HG02798 (cell line): ENCODE data around the gene RBM45.

ENCODE experiments used
- ATAC-seq: cut with Tn5 transposase; IDR thresholded peaks from one replicate; pipeline ENCODE4 v1.9.1; 2021; ENCODE audit warnings: mild to moderate bottlenecking; ENCODE audit not compliant: unreplicated experiment, poor library complexity

Gene RBM45

DNA sequence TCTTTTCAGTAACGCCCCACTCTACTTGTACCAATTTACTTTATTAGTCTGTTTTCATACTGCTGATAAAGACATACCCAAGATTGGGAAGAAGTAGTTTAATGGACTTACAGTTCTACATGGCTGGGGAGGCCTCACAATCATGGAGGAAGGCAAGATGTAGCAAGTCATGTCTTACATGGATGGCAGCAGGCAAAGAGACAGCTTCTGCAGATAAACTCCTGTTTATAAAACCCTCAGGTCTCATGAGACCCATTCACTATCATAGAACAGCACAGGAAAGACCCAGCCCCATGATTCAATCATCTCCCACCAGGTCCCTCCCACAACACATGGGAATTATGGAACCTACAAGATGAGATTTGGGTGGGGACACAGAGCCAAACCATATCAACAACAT, 43.3 kb downstream of the RBM45 start:
- no peak for ATAC-seq

DNA sequence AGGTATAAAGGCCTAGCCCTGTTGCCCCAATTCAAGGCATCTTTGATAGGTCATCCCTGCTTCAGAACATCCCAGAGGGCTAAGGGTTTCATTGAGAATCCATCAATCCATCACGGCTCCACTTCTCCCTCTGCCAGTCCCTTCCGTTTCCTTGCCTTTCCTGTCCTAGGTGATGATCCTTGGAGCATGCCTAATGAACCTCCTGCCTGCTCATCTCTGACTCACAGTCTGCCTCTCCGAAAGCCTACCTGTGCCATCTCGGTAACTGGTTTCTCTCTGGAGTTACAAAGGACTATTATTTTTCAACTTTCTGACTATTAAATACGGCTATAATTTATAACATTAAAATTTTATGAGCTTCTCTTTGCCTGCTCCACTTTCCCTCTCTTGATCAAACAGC, 45.3 kb downstream of the RBM45 start:
- no peak for ATAC-seq

DNA sequence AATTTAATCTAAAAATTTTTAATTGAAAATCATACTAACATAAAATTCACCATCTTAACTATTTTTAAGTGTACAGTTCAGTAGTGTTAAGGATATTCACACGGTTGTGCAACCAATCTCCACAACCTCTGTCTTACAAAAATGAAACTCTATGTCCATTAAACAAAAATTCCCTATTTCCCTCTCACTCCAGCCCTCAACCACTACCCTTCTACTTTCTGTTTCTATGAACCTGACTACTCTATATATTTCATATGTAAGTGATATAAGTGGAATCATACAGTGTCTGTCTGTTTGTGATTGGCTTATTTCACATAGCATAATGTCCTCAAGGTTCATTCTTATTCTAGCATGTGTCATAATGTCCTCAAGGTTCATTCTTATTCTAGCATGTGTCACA, 47.7 kb downstream of the RBM45 start:
- no peak for ATAC-seq

DNA sequence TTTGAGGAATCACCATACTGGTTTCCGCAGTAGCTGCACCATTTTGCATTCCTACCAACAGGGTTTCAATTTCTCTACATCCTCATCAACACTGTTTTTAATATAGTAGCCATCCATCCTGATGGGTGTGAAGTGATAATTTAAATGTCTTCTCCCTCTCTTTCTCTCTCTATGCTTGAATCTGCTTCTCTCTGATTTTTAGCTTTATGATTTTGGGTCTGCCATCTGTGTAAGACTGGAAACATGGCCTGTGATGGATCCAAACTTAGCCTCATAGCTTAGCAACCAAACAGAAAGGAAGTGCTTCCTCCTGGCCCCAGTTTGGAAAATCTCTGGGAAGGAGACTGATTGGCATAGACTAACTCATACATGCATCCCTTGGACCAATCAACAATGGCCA, 48.4 kb downstream of the RBM45 start:
- ATAC-seq, result no peak

DNA sequence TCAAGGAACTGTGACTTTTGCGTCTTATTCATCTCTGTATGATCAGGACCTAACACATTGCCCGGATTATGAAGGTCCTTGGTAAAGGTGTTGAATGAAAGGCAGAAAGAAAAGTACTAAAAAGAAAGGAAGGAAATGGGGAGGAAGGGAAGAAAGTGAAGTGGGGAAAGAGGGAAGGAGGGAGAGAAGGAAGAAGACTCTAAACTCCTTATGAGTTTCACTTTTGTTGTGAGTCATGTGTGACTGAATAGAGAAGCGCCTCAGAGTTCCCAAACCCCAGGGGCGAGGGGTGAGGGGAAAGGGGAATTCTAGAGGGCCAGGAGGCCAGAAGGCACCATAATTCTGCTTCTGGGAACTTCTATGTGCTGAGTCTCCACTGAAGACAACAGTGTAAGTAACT, 51.2 kb downstream of the RBM45 start:
- ATAC-seq, result no peak

DNA sequence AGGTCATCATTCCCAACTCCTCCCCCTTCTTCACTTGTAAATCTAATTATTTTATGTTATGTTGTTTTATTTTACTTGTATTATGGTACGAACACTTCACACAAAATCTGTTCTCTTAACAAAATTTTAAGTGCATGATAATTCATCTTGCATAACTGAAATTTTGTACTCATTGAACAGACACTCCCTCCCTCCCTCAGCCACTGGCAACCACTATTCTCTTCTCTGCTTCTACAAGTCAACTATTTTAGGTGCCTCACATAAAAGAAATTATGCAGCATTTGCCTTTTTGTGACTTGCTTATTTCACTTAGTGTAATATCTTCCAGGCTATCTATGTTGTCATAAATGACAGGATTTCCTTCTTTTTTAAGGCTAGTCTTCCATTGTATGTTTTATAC, 51.7 kb downstream of the RBM45 start:
- ATAC-seq, result no peak

DNA sequence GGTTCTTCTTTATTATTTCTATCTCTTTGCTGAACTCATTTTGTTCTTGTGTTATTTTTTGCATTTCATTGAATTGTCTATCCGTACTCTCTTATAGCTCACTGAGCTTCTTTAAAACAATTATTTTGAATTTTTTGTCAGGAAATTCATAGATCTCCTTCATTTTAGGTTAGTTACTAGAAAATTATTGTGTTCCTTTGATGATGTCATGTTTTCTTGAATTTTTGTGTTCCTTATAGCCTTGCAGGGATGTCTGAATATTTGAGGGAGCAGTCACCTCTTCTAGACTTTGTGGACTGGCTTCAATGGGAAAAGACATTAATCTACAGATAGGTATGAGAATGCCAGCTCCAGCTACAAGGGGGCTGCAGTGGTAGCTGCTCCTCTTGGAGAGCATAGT, 61.4 kb downstream of the RBM45 start:
- no peak for ATAC-seq

DNA sequence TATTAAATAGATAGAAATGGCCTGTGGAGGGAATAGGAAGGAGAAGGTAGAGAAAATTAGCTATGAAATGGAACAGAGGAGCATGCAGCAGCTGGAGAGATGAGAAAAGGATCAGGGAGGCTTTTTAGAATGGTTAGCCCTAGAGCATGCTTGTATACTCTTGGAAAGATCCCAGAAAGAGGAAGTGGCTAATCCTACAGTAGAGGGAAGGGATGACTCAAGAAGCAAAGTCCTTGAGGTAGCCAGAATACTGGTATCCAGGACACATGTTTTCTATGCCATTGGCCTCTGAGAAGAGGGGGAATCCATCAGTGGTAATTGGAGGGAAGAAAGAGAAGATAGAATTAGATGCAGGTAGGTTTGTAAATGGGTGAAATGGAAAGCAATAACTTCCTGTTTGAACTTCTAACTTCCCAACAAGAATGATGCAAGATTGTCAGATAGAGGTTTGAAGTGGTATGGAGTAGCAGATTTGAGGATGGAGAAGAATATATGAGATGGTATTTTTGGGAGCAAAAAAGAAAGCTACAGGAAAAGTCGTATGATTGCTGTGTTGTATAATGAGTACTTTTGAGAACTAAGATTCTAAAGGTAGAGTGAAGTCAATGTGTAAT, 64.9 kb downstream of the RBM45 start:
- ATAC-seq, result no peak
